H4 (cell line): ENCODE measurements around the gene COL16A1. TPM values are rescaled to one million over a fixed set of nuclear protein-coding genes. Genes with fewer than 3 reads are reported as not detected.

Source experiments
- DNase-seq: peaks from one replicate; pipeline ENCODE4 v3.0.0-alpha.2; 2015; ENCODE audit warnings: low spot score
- total RNA-seq: library from RNA; depleted of rRNA; stranded (reverse); fragments of >200 nt; shearing (Covaris generic); gene quantifications from 2 replicates; pipeline ENCODE4 v1.2.3, GENCODE V29; 2014

Gene COL16A1
- total RNA-seq, 1 experiment from 2014 or later, result 9.2 TPM

DNA sequence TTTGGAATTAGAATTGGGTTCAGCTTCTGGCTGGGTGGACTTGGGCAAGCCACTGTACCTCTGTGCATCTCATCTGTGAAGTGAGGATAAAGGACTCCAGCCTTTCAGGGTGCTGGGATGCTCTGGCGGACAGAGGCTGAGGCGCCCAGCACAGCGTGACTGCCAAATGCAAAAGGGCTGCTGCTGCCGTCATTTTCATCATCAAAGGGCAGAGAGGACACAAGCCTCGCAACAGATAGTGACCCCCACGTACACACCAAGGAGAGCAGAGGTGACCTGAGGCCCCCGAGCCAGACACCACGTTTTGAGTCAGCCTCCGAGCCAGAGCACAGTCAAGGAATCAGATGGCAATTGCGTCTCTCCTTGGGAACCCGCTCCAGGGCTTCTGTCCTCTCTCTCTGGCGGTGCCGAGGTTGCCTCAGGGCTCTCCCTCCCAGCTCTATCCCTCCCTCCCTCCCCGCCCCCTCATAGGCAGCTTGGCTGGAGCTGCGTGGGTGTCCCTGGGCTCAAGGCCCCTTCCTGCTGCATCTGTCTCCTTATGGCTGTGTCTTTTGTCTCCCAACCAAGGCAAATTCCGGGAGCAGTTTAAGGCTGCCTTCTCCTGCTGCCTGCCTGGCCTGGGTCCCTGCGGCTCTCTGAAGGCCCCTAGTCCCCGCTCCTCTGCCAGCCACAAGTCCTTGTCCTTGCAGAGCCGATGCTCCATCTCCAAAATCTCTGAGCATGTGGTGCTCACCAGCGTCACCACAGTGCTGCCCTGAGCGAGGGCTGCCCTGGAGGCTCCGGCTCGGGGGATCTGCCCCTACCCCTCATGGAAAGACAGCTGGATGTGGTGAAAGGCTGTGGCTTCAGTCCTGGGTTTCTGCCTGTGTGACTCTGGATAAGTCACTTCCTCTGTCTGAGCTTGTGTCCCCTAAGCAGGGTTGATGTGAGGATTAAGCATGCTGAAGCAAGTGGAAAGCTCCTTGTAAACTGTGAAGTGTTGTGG, 77.3 kb downstream of the COL16A1 start:
- no peak for DNase-seq

DNA sequence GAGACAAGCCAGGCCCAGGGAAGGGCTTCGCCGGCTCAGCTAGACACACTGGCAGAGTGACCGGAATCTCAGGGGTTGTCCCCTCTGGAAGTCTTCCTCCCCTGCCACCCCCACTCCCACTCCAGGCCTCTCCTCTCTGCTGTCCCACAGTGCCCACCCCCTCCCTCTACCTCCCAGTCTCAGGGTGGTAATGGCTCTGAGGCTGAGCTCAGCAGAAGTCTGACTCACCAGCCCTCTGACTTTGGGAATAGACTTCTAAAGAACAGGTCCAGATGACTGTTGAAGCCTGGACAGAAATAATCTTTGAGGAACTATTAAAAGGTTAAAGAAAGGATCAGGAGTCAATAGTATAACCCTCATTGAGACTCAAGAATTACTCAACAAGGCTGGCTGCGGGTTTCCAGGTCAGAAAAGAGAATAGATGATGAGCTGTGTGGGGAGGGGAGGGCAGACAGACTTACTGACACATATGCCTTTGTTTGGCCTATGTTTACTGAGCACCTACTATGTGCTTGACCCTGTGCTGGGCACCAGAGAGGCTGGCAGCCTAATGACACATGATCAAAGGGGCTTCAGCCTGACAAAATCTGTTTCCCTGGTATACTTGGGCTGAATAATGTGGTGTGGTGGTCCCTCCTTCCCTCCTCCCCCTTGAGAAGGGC, 78.1 kb downstream of the COL16A1 start:
- DNase-seq, result no peak

DNA sequence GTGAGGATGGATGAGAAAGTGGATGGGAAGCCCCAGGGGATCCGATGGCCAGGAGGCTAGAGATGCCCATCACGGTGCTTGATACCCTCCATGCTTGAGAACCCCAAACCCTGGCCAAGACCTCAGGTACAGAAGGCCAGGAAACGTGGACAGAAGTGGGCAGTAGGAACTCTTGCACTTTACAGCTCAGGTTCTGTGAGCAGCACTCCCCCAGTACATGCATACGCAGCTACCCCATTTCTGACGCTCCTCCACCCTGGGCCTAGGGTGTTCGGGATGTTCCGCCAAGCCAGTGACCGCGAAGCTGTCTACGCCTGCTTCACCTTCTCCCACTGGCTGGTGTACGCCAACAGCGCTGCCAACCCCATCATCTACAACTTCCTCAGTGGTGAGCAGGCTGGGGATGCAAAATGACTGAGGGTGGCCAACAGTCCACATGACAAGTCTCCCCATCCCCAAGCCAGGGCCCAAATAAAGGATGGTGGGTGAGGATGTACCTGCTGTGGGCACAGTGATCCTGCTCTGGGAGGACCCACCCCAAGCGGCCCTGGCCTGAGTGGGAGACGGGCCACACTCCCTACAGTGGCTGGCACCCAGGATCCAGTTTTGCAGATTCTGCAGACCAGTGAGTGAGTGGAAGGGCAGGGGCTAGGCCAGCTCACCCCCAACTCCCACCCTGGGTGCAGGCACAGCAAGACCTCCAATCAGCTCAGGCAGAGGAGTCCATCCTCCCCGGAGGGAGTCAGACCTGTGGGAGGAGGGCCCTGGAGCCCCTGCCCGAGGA, 78.9 kb downstream of the COL16A1 start:
- no peak for DNase-seq

DNA sequence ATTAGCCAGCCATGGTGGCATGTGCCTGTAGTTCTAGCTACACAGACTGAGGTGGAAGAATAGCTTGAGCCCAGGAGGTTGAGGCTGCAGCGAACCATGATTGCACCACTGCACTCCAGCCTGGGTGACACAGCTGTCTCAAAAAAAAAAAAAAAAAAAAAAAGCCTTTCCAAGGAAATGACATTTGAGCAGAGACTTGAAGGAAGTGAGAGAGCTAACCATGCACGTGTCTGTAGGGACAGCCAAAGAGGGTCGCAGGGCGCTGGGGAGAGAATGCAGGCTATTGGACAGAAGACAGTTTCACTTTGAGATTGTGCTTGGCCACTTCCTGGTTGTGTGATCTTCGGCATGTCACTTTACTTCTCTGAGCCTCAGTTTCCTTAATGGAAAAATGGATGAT, 79.5 kb downstream of the COL16A1 start:
- no peak for DNase-seq

DNA sequence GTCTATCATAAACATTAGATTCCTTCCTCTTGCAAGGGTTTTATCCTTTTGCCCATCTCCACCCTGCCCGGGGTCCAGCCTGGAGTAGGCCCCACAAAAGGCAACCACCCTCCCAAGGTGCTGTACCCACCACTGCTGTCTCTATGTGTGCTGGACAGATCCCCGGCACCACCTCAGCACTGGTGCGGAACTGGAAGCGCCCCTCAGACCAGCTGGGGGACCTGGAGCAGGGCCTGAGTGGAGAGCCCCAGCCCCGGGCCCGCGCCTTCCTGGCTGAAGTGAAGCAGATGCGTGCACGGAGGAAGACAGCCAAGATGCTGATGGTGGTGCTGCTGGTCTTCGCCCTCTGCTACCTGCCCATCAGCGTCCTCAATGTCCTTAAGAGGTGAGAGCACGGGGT, 80.5 kb downstream of the COL16A1 start:
- no peak for DNase-seq

DNA sequence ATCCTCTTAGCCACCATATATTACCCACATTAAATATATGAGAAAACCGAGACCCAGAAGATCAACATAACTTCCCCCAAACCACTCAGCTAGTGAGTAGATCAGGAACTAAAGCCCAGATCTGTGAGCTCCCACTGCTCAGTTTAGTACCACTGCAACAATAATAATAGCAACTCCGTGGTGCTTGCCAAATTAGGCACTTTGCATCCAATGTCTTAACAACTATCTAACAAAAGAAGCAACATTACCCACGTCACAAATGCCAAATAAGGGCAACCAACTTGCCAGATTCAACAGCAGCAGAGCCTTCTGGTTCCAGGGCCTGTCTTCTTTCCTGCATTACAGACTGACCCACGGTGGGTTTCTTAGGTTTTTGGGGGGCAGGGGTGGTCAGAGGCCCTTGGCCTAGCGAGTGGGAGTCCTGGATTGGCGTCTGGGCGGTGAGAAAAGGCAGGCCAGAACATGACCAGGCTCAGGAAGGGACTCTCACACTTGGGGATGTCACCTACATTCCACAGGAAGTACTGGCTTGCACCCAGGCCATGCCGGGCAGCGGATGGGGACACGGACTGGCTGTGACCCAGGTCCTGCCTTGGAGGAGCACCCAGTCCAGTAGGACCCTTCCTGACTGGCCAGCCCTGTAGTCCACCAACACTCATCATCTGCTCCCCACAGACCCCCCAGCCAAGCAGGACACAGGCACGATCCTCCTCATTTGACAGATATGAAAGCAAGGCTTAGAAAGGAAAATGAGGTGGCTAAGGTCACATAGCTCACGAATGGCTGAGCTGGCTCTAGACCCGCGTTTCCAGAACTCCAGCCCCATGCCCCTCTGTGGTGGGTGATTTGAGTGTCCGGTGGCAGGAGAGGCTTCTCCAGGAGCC, 81.7 kb downstream of the COL16A1 start:
- DNase-seq, result no peak

DNA sequence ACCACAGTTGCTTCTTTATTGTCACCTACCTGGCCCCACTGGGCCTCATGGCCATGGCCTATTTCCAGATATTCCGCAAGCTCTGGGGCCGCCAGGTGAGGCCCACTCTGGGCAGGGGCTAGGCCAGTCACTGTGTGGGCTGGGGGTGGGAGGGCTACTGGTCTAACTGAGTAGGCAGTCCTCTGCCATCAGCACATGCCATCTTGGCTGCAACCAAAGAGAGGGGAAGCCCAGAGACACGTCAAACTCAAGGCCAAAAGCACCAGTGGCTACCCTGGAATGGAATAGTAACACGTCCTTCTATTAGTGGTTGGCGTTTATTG, 82.4 kb downstream of the COL16A1 start:
- no peak for DNase-seq

DNA sequence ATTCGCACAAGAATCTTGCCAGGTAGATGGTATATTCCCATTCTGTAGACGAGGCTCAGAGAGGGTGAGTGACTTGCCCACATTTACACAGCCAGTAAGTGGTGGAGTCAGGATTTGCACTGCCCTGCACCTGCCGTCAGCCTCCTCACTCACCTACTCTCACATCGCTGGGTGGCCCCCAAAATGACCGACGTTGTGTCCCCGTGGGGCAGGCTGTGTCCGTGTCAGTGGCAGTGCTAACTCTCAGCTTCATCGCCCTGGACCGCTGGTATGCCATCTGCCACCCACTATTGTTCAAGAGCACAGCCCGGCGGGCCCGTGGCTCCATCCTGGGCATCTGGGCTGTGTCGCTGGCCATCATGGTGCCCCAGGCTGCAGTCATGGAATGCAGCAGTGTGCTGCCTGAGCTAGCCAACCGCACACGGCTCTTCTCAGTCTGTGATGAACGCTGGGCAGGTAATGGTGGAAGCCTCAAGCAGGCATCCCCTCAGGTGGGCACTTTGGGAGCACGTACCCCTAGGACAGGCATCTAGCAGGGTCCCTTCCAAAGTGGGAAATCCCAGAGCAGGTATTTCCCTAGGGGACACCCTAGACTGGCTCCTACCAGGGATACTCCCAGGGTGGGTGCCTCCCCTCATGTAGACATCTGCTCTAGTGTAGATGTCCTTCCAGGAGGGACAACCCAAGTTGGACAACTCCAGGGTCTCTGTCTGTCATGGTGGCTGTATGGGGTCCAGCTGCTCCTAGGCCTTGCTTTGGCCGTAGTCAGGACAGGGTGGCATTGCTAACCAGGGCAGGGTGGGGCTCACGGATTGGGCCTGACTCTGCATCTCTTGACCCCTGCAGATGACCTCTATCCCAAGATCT, 83.0 kb downstream of the COL16A1 start:
- DNase-seq, result no peak

DNA sequence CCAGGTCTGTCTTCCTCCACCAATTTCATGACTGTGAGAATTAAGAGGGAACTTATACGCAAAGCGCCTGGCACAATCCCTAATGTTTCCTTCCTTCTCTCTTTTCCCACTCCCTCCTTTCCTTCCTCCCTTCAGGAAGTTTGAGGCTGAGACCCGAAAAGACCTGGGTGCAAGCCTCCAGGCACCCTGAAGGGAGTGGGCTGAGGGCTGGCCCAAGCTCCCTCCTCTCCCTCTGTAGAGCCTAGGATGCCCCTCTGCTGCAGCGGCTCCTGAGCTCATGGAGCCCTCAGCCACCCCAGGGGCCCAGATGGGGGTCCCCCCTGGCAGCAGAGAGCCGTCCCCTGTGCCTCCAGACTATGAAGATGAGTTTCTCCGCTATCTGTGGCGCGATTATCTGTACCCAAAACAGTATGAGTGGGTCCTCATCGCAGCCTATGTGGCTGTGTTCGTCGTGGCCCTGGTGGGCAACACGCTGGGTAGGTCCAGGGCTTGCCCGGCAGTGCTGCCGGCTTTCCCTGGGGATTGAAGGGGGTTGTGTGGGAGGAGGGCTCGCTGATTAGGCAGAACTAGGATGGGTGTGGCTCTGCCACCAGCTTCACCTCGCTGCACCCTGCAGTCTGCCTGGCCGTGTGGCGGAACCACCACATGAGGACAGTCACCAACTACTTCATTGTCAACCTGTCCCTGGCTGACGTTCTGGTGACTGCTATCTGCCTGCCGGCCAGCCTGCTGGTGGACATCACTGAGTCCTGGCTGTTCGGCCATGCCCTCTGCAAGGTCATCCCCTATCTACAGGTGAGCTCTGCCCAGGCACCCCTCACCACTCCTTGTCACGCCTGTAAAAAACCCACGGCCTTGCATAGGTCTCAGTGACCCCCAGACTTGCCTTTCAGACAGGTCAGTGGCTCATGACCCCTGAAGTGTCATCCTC, 84.6 kb downstream of the COL16A1 start:
- no peak for DNase-seq

DNA sequence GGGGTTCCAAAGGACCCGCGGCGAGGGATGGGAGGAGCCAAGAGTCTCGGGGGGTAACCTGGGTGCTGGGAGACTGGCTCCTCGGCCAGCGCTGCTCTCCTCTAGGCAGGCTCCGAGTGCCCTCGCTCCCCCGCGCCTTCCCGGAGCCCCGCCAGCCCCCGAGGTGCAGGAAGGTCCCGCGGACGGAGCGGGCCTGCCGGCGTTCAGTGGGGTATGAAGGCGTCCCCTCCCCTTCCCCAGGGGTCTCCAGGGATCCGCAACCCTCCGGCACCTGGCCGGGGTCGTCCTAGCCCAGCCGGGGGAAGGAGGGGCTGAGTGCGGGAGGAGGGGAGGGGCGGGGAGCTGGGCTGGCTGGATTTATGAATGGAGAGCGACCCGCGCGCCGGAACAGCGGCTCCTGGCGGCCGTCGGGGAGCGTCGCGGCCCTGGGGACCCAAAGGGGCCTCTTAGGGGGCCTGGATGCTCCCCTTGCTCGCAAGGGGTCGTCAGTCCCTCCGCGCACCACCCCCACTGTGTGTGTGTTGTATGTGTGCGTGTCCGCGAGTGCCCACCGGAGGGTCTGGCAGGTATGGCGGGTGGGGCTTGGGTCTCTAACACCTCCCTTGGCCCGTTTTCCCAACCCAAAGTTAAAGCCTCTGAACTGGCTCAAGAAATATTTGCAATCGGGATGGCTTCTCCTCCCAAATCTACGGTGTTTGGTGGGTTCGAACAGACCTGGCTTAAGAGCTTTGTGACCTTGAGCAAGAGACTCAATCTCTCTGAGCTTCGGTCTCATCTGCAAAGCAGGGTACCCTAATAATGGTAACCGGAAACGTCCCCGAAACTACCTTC, 85.7 kb downstream of the COL16A1 start:
- DNase-seq, result no peak

DNA sequence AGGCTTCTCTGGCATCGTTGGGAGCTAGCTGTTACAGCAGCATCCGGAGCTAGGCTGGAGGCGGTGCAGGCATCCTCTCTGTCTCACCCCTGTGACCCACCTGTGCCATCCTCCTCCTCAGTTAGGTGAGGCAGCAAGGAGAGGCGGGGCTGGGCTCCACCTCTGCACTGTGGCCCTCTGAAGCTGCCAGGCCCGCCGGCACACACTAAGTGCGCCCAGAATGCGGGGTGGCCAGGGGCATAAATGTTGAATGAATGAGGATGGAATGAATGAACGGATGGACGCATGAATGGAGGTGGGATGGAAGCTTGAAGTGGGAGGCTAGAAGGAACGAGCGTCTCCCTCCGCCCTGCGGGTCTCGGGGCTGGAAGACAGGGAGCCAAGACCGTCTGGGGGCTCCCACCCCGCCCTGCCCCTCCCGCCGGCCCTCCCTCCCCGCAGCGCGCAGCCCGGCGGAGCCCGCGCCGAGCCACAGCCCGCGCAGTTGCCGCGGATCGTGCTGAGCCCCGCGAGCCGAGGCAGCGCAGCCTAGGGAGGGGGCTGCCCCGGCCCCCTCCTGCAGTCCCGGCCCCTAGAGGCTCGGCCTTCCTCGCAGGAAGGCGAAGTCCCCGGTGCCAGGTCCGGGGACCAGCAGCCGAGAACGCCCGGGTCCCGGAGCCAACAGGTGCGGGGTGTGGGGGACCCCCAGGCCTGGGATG, 86.5 kb downstream of the COL16A1 start, which contains the start of gene HCRTR1:
TSS of gene HCRTR1 (plus strand) at position 472 of the 698 bp plus-strand sequence. CDS start 1,504 bp downstream, outside the sequence.
- DNase-seq, result no peak

DNA sequence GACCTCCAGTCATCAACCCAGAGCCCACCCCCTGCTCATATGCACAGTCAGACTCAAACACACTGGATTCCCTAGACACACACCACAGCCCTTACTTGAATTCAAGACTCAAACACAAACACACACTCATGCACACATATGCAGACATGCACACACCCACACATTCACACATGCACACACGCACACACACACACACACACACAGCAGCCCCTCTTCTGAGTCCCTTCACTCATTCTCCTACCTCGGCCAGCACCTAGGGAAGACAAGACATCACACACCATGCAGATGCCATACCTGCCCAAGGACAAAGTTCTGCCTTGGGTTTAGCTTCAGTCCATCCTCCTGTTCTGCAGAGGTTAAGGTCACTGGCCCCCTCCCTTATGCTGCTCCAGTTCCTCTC, 87.9 kb downstream of the COL16A1 start:
- no peak for DNase-seq

DNA sequence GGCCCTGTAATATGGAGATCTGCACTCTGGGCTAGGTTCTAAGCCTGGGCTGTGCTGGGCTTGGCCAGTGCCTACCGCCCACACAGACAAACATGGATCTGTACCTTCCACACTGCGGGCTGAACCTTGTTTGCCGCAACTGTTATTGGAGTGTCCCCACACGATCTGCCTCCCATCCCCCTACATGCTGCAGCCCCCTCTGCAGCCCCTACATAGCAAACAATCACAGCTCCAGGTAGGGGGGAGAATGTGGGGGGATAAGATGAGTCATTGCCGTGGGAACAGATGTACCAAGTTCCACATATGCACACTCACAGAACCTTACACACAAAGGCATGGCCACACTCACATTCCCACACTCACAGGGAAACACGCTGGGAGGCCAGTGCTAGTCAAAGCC, 88.4 kb downstream of the COL16A1 start:
- no peak for DNase-seq

DNA sequence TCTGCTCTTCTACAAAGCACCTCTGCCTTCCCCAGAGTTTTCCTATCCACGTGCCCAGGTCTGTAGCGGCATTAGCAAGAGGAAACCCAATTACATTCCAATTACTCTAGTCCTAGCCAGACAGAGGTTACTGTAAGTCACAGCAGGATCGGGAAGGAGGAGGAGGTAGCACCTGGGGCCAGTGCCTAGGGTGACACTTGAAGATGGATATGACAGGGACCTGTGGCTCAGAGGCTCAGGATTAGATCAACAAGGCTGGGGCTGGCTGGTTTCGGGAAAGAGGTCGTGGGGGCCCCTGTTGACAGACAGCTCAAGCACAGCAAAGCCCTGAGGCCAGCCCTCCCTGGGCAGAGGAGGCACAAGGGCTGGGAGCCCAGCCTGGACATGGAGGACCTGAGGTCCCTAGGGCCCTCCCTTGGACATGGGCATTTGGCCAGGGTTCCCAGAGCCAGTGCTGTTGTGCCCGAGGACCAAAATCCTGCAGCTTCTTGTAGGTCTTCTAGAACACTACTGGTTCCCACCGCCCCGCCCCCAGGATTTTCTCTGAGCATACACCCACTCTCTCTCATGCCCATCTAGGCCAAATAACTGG, 89.3 kb downstream of the COL16A1 start:
- no peak for DNase-seq

DNA sequence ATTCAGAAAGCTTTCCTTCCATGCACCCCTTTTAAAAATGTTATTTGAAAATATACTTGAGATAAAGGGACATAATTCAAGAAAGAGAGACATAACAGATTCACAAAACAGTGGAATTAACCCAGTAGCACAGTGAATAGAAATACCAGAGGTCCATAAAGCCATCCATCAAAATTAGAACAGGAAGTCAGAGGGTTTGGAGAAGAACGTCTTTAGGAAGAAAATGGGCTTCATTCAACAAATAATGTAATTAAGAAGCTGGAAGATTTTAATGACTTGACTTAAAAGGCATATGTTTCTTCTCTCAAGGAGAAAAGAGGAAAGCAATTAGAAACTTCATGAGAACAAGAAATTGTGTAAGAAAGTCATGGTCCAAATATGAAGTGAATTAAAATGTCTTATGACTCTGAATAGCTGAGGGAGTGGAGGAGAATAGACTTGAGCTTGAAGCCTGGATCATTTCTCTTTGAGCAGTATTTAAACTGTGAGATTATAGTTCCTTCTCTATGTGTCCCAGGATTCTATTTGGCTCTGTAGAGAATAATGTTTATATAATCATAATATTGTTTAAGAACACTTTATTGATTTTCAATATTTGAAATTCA, 94.2 kb downstream of the COL16A1 start:
- DNase-seq, result no peak

DNA sequence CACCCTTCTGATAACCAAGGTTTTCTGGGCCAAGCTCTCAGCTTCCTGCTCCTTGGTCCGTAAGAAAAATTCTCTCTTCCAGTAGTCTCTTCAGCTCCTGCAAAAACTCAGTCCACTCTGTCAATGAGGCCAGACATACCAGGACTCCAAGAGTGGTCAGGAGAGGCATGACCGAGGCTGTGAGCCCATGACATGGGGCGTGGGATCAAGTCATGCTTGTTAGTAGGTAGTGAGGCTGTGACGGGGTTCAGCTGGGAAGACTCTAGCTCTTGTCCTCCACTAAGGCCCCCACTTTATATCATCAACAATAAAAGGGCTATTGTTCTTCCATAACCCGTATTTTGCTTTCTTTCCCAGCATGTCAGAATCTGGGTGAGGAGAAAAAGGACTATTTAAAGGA, 96.5 kb downstream of the COL16A1 start:
- no peak for DNase-seq

DNA sequence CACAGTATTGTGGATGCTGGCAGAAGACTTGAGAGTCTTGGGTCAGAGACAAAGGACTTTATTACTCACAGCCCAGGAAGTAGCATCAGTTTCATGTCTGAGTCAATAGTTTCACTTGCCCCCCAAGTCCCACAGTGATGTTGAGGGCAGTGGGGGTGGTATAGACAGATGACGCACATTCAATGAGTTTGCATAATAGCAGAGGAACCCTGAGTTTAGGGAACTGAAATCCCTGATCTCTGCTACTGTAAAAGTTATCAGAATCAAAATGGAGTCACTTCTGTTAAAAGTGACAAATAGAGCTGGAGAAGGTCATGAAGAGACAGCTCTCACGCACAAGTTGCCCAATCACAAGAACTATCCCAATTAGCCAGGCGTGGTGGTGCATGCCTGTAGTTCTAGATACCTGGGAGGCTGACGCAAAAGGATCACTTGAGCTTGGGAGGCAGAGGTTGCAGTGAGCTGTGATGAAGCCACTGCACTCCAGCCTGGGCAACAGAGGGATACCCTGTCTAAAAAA, 97.8 kb downstream of the COL16A1 start:
- DNase-seq, result no peak
